VCaP (cell line): ENCODE data around the gene SERINC5.

ENCODE experiments used
- H3K27ac ChIP-seq: fragments of 450-650 bp; 2 replicates; pipeline ENCODE4 v1.5.1; 2017
- CTCF ChIP-seq: fragments of 450-650 bp; conservative IDR thresholded peaks from 2 replicates; pipeline ENCODE4 v1.5.1; 2017; ENCODE audit warnings: mild to moderate bottlenecking, moderate library complexity

The SERINC5 gene

GRCh38 chr5:80175337-80175736, 80.5 kb downstream of the SERINC5 start:
- H3K27ac ChIP-seq, result peak overlapping the region; percentile 13
- TF ChIP-seq CTCF, result no peak

GRCh38 chr5:80174790-80175189, 81.1 kb downstream of the SERINC5 start:
- no peak for TF ChIP-seq CTCF
- peak overlapping the region; percentile 13; the same call in 1 of the 2 replicates for H3K27ac ChIP-seq

- H3K27ac ChIP-seq, result no peak overlapping the region
- TF ChIP-seq CTCF, result no peak
Measured at GRCh38 chr5:80172067-80172695, 83.7 kb downstream of the SERINC5 start.

- TF ChIP-seq CTCF, result no peak
- no peak overlapping the region for H3K27ac ChIP-seq
Measured at GRCh38 chr5:80170117-80170535, 85.7 kb downstream of the SERINC5 start.

GRCh38 chr5:80168388-80169028, 87.3 kb downstream of the SERINC5 start:
- TF ChIP-seq CTCF, result no peak
- no peak overlapping the region for H3K27ac ChIP-seq

GRCh38 chr5:80165452-80165851, 90.4 kb downstream of the SERINC5 start:
- TF ChIP-seq CTCF, result no peak
- H3K27ac ChIP-seq, result peak overlapping the region; percentile 50

GRCh38 chr5:80161165-80161564, 94.7 kb downstream of the SERINC5 start:
- TF ChIP-seq CTCF, result no peak
- H3K27ac ChIP-seq, result no peak overlapping the region
